ENCODE measurements around the gene CD200. TPM values are rescaled to one million over a fixed set of nuclear protein-coding genes. Genes with fewer than 3 reads are reported as not detected.

The CD200 gene
- polyA plus RNA-seq, 1 donor, result 10.7 TPM

DNA sequence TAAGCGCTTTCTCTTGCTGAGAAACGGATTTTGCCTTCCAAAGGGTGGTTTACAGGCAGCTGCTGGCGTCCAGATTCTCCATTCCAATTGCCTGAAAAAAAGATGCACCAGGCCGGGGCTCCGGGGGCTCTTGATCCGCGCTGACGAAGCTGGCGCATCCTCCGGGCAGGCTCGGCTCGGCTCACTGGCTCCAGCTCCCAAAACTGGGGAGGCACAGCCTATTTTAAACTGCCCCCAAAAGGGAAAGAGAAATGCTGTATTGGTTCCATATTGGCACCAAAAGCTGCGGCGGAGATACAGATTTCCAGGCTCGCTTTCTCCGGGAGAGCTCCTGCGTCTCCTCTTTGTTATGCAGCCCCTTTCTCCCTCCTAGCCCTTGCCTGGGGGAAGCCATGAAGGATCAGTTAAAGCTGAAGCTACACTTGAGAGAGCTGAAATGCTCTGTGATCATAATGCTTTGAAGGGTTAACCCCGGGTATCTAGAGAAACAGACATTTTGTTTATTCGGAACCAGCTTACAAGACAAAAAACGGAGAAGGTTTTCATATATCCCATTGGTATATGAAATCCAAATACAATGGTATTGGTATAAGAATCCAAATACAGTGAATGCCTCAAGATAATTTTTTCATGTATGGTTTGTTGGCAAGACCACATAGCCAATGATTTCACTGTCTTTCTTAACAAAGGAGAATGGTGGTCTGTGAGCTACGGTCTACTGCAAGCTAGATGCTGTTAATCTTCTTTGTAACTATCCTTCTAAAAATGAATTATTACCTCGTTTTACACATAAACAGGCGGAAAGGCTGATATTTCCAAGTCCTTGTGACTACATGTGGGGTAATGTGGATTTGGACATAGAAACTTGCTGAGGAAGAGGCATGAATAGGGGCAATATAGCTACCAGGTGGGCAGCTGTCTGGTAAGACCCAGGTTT is 693 bp downstream of the CD200 start:
- DNase-seq, result peak; percentile 78

DNA sequence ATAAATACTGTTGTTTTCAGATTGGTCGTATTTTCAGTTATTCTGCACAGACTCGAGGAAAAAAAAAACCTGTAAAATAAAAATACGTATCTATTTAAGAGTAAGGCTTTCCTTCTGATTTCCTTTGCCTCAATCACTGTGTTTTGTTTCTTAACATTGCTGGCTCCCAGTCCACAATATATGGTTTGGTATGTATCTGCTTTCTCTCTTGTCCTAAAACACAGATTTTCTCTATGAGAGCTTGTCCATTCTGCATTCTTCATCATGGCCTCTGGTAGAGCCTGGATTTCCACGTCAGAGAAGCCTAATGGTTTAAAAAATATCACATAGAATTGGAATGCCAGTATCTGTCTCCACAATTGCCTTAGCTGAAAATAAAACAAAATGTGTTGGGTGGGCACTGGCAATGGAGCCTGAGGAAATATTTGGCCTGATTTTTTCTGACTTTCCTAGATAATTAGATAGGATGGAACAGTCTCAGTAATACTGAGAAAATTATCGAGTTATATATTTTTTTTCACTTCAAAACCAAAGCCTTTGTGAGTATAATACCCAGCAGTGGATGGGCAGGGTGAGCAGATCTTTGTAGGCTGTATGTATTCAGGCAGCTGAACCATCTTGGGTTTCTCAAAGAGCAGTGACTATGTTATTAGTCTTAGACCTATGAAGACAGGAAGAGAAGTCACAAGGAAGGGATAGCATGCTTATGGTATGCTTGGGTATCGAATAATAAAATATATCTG is 1.9 kb downstream of the CD200 start:
- peak; percentile 36 for DNase-seq

GRCh38 chr3:112335434-112335781 is 2.5 kb downstream of the CD200 start:
- no peak for DNase-seq

DNA sequence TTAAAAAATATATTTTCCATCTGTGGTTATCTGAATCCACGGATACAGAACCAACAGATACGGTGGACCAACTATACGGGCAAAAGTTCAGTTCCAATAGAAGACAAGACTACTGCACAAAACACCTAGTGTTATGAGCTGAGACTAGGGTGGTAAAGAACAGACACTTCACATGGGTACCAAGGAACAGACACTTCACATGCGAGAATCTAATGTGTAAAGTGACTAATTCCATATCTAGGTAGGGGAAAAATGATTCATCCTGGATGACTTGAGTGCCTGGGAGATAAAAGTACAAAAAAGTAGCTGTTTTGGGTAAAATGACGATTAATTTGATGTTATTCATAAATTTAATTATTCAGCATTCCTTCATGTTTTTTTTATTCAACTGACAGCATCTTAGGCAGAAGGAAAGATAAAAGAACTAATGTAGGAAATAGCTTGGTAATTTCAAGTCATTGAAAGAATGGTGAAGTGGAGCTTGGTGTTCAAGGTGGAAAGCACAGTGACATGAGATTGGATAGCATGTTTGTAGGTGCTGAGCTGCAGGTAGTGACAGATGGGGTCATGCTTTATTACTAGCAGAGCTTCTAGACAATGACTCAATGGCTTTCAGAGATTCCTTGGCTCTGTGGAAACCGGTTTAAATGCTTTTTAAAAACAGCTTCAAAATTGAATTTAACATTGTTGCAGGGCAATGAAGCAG is 5.2 kb downstream of the CD200 start:
- DNase-seq, result no peak

DNA sequence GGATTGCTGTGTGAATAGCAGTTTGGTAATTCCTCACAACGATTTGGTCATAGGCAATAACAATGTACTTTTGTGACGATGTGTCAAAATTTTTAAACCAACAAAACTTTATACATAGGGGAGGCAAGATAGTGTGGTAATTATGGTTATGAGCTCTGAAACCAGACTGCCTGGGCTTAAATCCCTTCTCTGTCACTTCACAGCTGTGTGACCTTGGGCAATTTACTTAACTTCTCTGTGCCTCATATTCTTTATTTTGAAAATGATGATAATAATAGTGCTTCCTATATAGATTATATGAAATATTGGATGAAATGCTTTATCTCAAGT is 5.7 kb downstream of the CD200 start:
- no peak for DNase-seq

- DNase-seq, result no peak
Measured at GRCh38 chr3:112339134-112339533, 6.2 kb downstream of the CD200 start.

DNA sequence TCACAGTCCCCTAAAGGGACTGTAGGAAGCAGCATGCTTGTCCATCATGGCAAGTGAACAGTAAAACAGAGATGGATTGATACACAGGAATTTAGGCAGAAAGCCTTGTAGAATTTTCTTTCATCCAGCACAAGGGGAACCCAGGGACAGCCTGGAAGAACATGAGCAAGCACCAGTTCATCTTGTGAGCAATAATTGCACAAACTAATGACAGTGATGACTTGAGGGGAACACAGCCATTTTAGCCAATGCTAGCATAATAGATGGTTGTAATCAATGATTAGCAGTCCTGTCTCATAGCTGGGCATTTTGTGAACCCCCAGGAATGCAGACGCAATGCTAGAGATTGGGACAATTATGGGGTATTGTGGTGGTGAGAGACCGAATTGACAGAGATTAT is 6.7 kb downstream of the CD200 start:
- no peak for DNase-seq

DNA sequence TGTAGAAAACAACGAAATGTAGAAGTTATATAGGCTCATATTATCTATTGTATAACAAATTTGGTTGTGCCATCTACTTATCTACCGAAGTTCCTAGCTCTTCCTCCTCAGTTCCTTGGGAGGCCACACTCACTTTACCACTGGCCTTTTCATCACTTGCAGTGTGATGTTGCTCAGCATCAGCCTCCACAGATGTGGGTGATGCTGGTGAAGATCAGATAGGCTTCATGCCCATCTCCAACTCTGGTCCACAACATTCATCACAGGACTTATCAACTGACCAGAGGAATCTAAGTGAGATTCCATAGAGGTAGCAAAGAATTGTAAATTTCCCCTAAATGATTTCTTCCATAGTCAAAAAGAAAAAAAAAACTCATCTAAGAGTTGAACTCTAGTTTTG is 8.4 kb downstream of the CD200 start:
- DNase-seq, result no peak

- DNase-seq, result no peak
Measured at GRCh38 chr3:112345681-112346080, 12.7 kb downstream of the CD200 start.

DNA sequence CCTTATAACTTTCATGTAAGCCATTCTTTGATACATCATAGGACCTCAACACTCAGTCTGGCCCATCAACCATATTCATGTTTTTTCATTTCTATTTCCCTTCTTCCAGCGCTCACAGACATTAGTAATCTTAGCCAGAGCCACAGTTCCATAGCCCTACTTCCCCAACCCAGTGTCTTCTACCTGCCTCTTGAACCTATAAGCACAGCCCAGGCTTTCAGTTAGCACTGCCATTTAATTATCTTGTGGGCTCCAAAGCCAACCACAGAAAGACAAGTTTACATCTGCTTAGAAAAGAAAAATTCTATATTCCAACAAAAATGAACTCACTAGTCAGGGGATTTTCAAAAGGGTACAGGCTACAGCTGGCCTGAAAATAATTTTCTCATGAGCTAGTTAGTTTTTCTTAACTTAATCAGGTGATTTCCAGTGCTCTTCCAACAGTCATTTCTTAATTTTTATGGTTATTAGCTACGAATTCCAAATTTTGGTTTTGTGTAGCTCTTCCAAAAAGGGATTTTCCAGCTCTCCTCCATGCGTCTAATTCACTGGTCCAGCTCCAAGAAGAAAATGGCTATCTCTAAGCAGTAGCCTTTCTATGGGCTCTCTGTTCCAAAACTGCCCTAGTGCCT is 13.7 kb downstream of the CD200 start:
- DNase-seq, result no peak

DNA sequence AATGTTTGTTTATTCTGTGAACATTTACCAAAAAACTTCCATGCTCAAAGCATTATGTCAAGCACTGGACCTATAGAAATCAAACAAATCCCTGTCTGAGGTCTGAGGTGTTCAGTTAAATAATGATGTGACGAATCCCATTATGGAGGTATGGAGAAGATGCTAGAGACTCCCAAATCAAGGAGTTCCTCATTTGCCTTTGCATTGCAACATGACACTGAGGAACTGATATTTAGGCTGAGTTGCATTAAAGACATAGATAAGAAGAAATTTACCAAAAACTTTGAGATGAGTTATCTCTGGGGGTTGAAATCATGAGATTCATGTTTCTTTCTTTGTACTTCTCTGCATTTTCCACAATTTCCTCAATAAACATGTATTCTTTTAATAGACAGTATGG is 16.0 kb downstream of the CD200 start:
- no peak for DNase-seq

GRCh38 chr3:112349557-112349956 is 16.6 kb downstream of the CD200 start:
- DNase-seq, result no peak

DNA sequence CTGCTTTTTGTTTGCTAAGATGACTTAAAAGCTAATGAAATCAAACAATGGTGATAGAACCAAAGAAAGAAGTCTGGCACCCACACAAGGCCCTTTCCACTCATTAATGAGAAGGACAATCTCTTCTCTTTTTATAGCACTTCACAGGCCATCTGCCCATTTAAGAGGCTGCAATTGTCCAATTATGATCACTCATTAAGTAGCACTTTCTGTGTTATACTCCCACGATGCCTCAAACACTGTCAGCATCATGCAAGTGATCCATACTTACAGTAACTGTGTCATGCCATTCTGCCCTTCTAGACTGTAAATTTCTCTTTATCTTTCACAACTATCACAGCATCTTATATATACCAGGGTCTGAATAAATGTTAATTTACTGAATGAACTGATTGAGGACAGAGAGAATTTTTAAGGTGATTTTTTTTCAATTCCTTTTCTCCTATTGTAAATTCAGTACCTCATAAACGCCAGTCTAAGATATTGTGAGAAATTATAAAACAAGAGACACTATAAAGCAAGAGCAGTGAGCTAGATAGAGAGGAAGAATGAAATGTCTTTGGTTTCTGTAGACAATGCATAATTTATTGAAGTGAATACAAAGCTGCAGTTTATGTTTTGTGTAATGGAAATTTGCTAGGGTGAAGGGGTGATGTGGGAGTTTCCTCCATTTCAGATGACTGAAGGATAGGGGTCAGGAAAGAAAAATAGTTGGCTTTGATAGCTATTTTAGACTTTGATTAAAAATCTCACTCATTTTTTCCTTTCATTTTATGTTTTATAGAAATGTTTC is 17.3 kb downstream of the CD200 start:
- DNase-seq, result no peak

- DNase-seq, result no peak
Measured at GRCh38 chr3:112351036-112351435, 18.1 kb downstream of the CD200 start.

DNA sequence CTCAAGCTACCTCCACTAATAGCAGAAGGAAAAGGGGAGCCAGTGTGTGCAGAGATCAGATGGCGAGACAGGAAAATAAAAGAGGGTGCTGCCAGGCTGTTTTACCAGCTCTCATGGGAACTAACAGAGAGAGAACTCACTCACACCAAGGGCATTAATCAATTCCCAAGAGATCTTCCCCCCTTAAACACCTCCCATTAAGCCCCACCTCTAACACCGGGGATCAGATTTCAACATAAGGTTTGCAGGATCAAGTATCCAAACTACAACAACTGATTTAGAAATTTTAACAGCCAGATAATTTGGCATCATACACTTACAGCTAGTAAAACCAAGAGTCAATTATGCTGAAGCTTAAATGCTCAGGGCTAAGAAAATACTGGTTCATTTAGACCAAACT is 18.9 kb downstream of the CD200 start:
- DNase-seq, result no peak

- no peak for DNase-seq
Measured at GRCh38 chr3:112352720-112353119, 19.8 kb downstream of the CD200 start.

DNA sequence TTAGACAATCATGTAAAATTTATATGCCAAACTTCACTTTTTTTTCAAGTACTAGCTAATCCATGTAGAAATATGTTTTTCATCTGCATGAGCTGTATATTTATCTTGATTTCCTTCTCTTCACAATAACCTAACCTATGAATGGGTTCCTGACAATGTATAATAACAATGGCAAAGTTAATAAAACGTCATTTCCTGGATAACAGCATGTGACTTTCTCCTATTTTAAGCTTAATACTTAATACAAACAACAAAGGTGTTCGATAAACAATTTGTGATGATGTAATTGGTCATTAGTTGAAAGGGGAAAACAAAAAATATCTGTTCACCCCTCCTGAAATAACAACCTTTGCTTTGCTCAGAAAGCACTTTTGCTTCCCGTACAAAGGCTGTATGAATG is 20.4 kb downstream of the CD200 start:
- no peak for DNase-seq

- no peak for DNase-seq
Measured at GRCh38 chr3:112354642-112355306, 21.8 kb downstream of the CD200 start.

DNA sequence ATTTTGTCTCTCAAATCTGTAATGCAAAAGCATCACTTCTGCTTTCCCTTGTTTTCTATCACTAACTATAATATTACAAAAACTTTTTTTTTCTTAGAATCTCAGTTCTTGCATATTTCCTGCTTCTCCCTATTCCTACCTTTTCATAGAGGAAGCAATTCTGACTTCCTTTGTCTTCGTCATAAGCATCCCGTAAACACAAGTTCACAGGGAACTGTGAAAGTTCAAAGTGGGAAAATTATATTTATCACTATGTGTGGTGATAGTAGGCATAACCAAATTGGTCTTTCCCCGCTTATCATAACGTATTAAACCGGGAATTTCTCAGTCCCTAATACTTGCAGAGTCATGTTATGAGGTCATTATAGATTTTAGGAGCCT is 22.3 kb downstream of the CD200 start:
- DNase-seq, result no peak

DNA sequence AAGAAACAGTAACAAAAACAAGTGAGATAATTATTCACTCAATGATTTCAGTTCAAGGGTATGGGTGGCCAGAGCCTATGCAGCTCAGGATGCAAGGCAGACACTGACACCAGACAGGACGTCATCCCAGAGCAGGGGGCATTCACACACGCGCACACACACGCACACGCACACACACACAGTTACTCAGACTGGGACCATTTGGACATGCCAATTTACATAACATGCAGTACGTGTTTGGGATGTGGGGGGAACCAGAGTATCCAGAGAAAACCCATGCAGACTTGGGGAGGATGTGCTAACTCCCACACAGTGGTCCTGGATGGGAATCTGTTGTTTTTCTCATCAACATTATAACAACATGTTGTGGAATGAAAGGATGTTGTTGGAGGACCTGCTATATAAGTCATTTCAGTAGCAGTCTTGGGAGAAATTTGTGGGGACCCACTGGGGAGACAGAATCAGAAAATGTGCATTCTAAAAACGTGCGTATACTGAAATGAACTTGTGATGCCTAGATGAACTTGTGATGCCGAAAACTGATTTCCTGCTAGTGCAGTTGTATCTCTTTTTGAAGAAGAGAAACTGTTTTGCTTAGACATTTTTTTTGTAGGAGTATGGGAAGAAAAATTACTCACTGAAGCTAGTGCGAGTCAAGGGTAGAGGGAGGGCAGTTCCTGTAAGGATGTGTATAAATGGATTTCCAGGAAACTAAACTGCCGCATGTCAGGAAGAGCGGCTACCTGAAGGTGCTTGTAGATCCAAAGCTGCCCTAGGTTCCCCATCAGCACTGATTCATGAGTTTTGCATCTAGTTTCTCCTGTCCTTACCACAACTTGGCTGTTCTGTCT is 25.2 kb downstream of the CD200 start:
- DNase-seq, result peak; percentile 44

DNA sequence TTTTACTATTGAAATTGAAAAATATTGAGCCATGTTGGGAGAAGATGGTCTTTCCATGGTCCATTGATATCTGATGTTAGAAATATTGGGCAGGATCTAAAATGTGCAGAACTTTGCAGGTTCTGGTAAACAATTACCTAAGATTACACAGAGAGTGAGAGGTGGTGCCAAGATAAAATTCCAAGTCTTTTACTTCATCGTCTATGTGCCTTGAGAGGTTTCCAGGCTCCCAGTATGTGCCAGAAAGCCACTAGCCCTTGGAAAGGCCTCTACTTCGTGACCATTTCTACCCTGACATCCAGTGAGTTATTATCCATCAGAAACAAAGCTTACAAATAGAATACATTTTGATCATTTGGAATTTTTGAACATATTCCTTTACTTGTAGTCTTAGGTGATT is 27.6 kb downstream of the CD200 start:
- DNase-seq, result peak; percentile 23

All from hindlimb muscle (tissue), 1 donor.